K562 (cell line): ENCODE data around the gene TEPSIN. TPM values are rescaled to one million over a fixed set of nuclear protein-coding genes. Genes with fewer than 3 reads are reported as not detected.

Source experiments
- ATAC-seq: fragments of 200-7000 bp; cut with Tn5 transposase; 3 replicates; pipeline ENCODE4 v1.9.1; 2020; ENCODE audit warnings: moderate library complexity
- BruUV-seq: library from RNA; stranded (reverse); fragments of 400-500 nt; replicated peaks from 2 replicates; lab custom pipeline; 2021; lab: Mats Ljungman, UMichigan
- CTCF ChIA-PET: fragments of 300-600 bp; formaldehyde crosslinking; extraction: SDS; loops from one replicate; lab custom pipeline; 2021; ENCODE audit warnings: low intra/inter-chr PET ratio; lab: Yijun Ruan, JAX
- POLR2A ChIA-PET: fragments of 300-600, 350-650 bp; sonication (Branson Sonifier 250); formaldehyde crosslinking; extraction: SDS; loops from one replicate; lab custom pipeline; 2021; ENCODE audit warnings: antibody characterized with exemption, inconsistent platforms; lab: Yijun Ruan, JAX
- DNase-seq, 4 experiments: peaks; one replicate each; pipeline versions ENCODE4 v3.0.0 to v3.0.0-alpha.2; 2011 to 2018; ENCODE audit warnings: low spot score in 3 of 4, mixed read lengths in 3 of 4; ENCODE audit errors: extremely low read depth in 1 of 4
- FAIRE-seq: peaks from 2 replicates; lab custom pipeline; 2011; peaks lifted over from hg19 to GRCh38; lab: Jason Lieb, UNC
- H2AFZ ChIP-seq: 2 replicates; pipeline ENCODE4 v1.6.0; 2011; ENCODE audit warnings: low read depth, low read length, control low read depth, inconsistent platforms
- H3K27ac ChIP-seq: fragments of 200-600 bp; 3 replicates; pipeline ENCODE4 v1.8.0; 2011; ENCODE audit warnings: low read depth, mild to moderate bottlenecking, control low read depth, inconsistent platforms, low read length, moderate library complexity, mixed read lengths; ENCODE audit errors: extremely low read depth
- H3K27me3 ChIP-seq, 2 experiments: fragments of 300-600 bp in 1 of 2; 2 replicates in 1 of 2; 3 replicates in 1 of 2; pipeline versions ENCODE4 v1.6.0 to v1.8.0; 2011; ENCODE audit warnings: inconsistent platforms in 2 of 2, low read length in 2 of 2, mild to moderate bottlenecking in 1 of 2, mixed read lengths in 1 of 2, moderate library complexity in 1 of 2; ENCODE audit not compliant: control insufficient read depth in 2 of 2, insufficient read depth in 2 of 2
- H3K36me3 ChIP-seq: fragments of 300-600 bp; 3 replicates; pipeline ENCODE4 v1.8.0; 2011; ENCODE audit warnings: mild to moderate bottlenecking, low read length, inconsistent platforms; ENCODE audit not compliant: control insufficient read depth, insufficient read depth
- H3K4me1 ChIP-seq, 2 experiments: fragments of 200-600 bp in 1 of 2; replicated peaks in 1 of 2; 2 replicates in 1 of 2; 3 replicates in 1 of 2; pipeline versions ENCODE4 v1.5.1 to v1.8.0; 2011; ENCODE audit warnings: inconsistent platforms in 2 of 2, low read length in 2 of 2, mild to moderate bottlenecking in 1 of 2, mixed read lengths in 1 of 2, moderate library complexity in 1 of 2; ENCODE audit not compliant: control insufficient read depth in 2 of 2, insufficient read depth in 2 of 2
- H3K4me2 ChIP-seq: 2 replicates; pipeline ENCODE4 v1.6.1; 2011; ENCODE audit warnings: low read length, control low read depth, inconsistent platforms, mixed read lengths; ENCODE audit not compliant: insufficient read depth
- H3K4me3 ChIP-seq: fragments of 200-600 bp; sonication (generic), shearing (Covaris generic); 2 replicates; pipeline ENCODE4 v1.5.1; 2016; ENCODE audit warnings: control low read depth, inconsistent platforms
- H3K79me2 ChIP-seq: fragments of 200-600 bp; 3 replicates; pipeline ENCODE4 v1.8.0; 2011; ENCODE audit warnings: low read length, inconsistent platforms; ENCODE audit not compliant: control insufficient read depth, insufficient read depth
- H3K9ac ChIP-seq, 2 experiments: 2 replicates each; pipeline versions ENCODE4 v1.6.0 to v1.6.1; 2011; ENCODE audit warnings: low read depth in 2 of 2, low read length in 2 of 2, control low read depth in 1 of 2, inconsistent platforms in 1 of 2, mild to moderate bottlenecking in 1 of 2, mixed read lengths in 1 of 2; ENCODE audit not compliant: insufficient read depth in 1 of 2
- H3K9me1 ChIP-seq: one replicate; pipeline ENCODE4 v1.6.0; 2011; ENCODE audit warnings: inconsistent platforms, mild to moderate bottlenecking, low read length, moderate library complexity; ENCODE audit not compliant: control insufficient read depth, insufficient read depth
- H3K9me3 ChIP-seq: replicated peaks from 2 replicates; pipeline ENCODE4 v1.5.1; 2011; ENCODE audit warnings: low read depth, low read length, inconsistent platforms; ENCODE audit not compliant: control insufficient read depth, insufficient read depth
- H4K20me1 ChIP-seq: replicated peaks from 2 replicates; pipeline ENCODE4 v1.6.1; 2011; ENCODE audit warnings: low read length, inconsistent platforms, mixed read lengths; ENCODE audit not compliant: control insufficient read depth, insufficient read depth
- ADNP ChIP-seq: fragments of 200-800 bp; sonication (Bioruptor generic); IDR thresholded peaks from 2 replicates; pipeline ENCODE4 v1.6.1; 2016; ENCODE audit warnings: missing genetic modification characterization, missing compliant biosample characterization
- EGR1 ChIP-seq: fragments of 450-650 bp; conservative IDR thresholded peaks from 2 replicates; pipeline ENCODE4 v1.6.1; 2017; ENCODE audit warnings: mild to moderate bottlenecking
- ESRRA ChIP-seq: fragments of 450-650 bp; IDR thresholded peaks from 2 replicates; pipeline ENCODE4 v1.6.1; 2014; ENCODE audit warnings: low read depth, mild to moderate bottlenecking, moderate library complexity, borderline replicate concordance
- PCBP1 ChIP-seq: fragments of 200-400 bp; formaldehyde crosslinking; IDR thresholded peaks from 2 replicates; pipeline ENCODE4 v1.6.1; 2018; ENCODE audit warnings: mild to moderate bottlenecking, low read depth, low read length; ENCODE audit not compliant: poor library complexity, severe bottlenecking
- RCOR1 ChIP-seq, 2 experiments: IDR thresholded peaks; 2 replicates each; pipeline ENCODE4 v1.6.1; 2012; ENCODE audit warnings: low read depth in 2 of 2, low read length in 2 of 2, borderline replicate concordance in 1 of 2, improper control_type of control experiment in 1 of 2
- TFAP4 ChIP-seq: sonication (generic); formaldehyde crosslinking; IDR thresholded peaks from 2 replicates; pipeline ENCODE4 v1.8.0; 2022; ENCODE audit warnings: missing genetic modification reagents, mild to moderate bottlenecking, moderate library complexity, borderline replicate concordance
- USF1 ChIP-seq: sonication (generic); formaldehyde crosslinking; IDR thresholded peaks from 2 replicates; pipeline ENCODE4 v1.9.0; 2022; ENCODE audit warnings: mild to moderate bottlenecking, missing genetic modification reagents
- ZNF583 ChIP-seq: fragments of 250-450 bp; sonication (Bioruptor Pico); IDR thresholded peaks from 2 replicates; pipeline ENCODE4 v1.4.0; 2020
- WGBS: fragments of 100-300 bp; shearing (Covaris generic); methylation state at CpG from one replicate; pipeline ENCODE4 v1.1.6; 2016; ENCODE audit warnings: low coverage, mixed read lengths; ENCODE audit not compliant: insufficient coverage; ENCODE audit errors: missing lambda C conversion rate; 5-methylcytosine and 5-hydroxymethylcytosine counted together
- in situ Hi-C: fragments of 300-500 bp; cut with MboI; formaldehyde crosslinking; loops from 4 replicates; pipeline ENCODE4 v1.15.0; 2018; ENCODE audit warnings: inconsistent platforms, mixed read lengths
- intact Hi-C: fragments of 100-400 bp; cut with micrococcal nuclease; formaldehyde crosslinking; loops from 2 replicates; pipeline ENCODE4 v1.14.2; 2022
- polyA plus RNA-seq, 8 experiments: library from polyadenylated mRNA; depleted of rRNA in 4 of 8; stranded (reverse) in 5 of 8; unstranded in 3 of 8; fragments of >200 nt; fragmentation: Nextera tagmentation in 2 of 8; fragmentation: Illumina TruSeq in 1 of 8; extraction: Ambion mirVana in 2 of 8; extraction: Trizol in 1 of 8; gene quantifications; 2 replicates each; pipeline versions ENCODE4 v1.2.1 to v1.2.3, GENCODE V29; 2011 to 2014; ENCODE audit warnings: inconsistent platforms in 1 of 8, missing spikeins in 1 of 8
- total RNA-seq, 7 experiments: library from RNA; depleted of rRNA in 6 of 7; stranded (reverse); fragments of >200 nt in 6 of 7; fragmentation: Illumina TruSeq in 2 of 7; extraction: Trizol in 2 of 7; gene quantifications; 2 replicates each; pipeline versions ENCODE4 v1.2.1 to v1.2.3, GENCODE V29; 2011 to 2021; ENCODE audit warnings: low replicate concordance in 1 of 7
- TF ChIP-seq, protein P1 (sequence below), 3 experiments: fragments of 200-800 bp in 1 of 3; sonication (Bioruptor generic) in 1 of 3; sonication (generic) in 1 of 3; formaldehyde crosslinking in 1 of 3; IDR thresholded peaks; 2 replicates each; pipeline versions ENCODE4 v1.6.1 to v1.8.0; 2016 to 2022; ENCODE audit warnings: mild to moderate bottlenecking in 2 of 3, missing compliant biosample characterization in 2 of 3, missing genetic modification characterization in 2 of 3, missing genetic modification reagents in 1 of 3
- TF ChIP-seq, protein P2 (sequence below): fragments of 250-450 bp; sonication (Bioruptor Pico); IDR thresholded peaks from 2 replicates; pipeline ENCODE4 v1.5.0; 2021

The TEPSIN gene
- total and polyA plus RNA-seq, 9 of the 15 experiments (the other 6 are each of a cell fraction or from before 2014, with no cell fraction given): 0.80 to 29.8 (median 5.3) TPM

DNA sequence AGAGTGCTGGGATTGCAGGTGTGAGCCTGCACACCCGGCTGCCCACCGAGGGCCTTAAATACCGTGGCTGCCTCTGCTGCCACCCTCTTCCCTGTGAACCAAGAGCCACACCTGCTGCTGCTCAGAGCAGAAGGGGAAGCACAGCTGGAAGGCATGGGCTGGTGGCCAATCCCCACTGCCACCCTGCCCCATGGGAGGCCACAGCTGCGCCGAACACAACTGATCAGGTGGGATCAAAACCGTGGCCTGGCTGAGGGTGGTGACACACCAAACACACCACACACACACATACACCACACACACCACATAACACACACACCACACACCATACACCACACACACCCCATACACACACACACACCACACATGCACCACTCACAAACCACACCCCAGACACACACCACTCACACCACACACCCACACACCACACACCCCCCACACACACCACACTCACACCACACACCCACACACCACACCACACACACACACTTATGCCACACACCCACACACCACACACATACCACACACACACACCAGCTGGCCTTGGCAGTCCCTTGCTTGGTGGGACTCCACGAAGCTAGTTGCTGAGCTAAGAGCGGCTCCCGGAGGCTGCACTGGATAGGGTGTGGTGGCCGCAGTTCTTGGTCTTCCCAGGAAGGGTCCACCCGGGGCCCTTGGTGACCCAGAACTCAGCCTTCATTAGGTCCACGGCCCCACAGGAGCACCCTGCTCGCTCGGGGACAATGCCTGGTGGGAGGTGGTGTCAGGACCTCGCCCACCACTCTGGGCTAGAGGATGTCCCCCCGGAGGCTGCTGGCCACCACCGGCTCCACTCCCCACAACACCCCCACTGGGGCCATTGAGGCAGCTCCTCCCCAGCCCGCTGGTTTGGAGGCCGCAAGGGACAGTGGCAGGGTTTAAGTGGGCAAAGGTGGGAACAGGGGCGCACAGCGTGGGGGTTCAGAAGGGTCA lies 31.0 kb downstream of the TEPSIN start:
- in situ Hi-C loops: no loop called here
- DNase-seq: no peak
- Histone ChIP-seq H3K36me3 (0 out of 3 replicates have a peak, but pooled peaks cover 3% of the 10 kb centered on the region), H3K27me3 (no peaks in the 10 kb centered on the region), H4K20me1 (no peaks in the 10 kb centered on the region), H3K4me3 (no peak overlapping the region), H3K27ac (no peak overlapping the region), H3K79me2 (no peaks in the 10 kb centered on the region), H3K9me1 (no peaks in the 10 kb centered on the region), H3K4me2 (no peak overlapping the region), H3K9ac (no peak overlapping the region), H3K4me1 (peaks cover 0 to 20% of the 10 kb centered on the region in 2 experiments; a peak in 2 of 5 replicates), H3K9me3 (no peaks in the 10 kb centered on the region), H2AFZ (no peak overlapping the region)
- intact Hi-C loops: no loop called here
- FAIRE-seq: peak; percentile 78
- no TSS peak for BruUV-seq
- ChIA-PET POLR2A (interaction anchor here (0.6 kb wide), 2 partner anchors 159 to 304 kb away, joined by 3 to 4 read pairs; no protein-coding TSS in a partner anchor), CTCF (no interaction called here)
- no peak for ATAC-seq
- WGBS: 91% methylated on average over 18 of the region's 21 CpGs
- peak; percentile 27; the same call in 1 of the 2 replicates for TF ChIP-seq USF1
- peak; percentile 52; the same call in 1 of the 2 replicates for TF ChIP-seq EGR1
- no peak for TF ChIP-seq RCOR1 (IDR thresholded peaks at IDR 0.05; ENCODE audit: borderline replicate concordance in 1 of 2, low read depth in 2 of 2, low read length in 2 of 2)
- no peak for TF ChIP-seq ZNF583 (CRISPR knock-in tag)
- TF ChIP-seq, protein P1, sequence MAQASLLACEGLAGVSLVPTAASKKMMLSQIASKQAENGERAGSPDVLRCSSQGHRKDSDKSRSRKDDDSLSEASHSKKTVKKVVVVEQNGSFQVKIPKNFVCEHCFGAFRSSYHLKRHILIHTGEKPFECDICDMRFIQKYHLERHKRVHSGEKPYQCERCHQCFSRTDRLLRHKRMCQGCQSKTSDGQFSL (CRISPR knock-in tag; IDR thresholded peaks at IDR 0.05): peak; percentile 35; the same call in 1 of the 2 replicates
- TF ChIP-seq, protein P1 (tag; IDR thresholded peaks at IDR 0.05): no peak
- TF ChIP-seq, protein P2, sequence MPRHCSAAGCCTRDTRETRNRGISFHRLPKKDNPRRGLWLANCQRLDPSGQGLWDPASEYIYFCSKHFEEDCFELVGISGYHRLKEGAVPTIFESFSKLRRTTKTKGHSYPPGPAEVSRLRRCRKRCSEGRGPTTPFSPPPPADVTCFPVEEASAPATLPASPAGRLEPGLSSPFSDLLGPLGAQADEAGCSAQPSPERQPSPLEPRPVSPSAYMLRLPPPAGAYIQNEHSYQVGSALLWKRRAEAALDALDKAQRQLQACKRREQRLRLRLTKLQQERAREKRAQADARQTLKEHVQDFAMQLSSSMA (CRISPR knock-in tag): no peak
- peak; percentile 60; the same call in 1 of the 2 replicates for TF ChIP-seq ADNP (tag)
- TF ChIP-seq PCBP1: no peak
- peak; percentile 30; the same call in 1 of the 2 replicates for TF ChIP-seq TFAP4
- no peak for TF ChIP-seq ESRRA
